GM19328 (cell line): ENCODE data around the gene TIGD1.
"Not testable (repeated sequence)": the region's sequence is repeated elsewhere in the genome, so short reads cannot be mapped to it uniquely, and the experiment has no call there.

Experiments
- ATAC-seq: cut with Tn5 transposase; IDR thresholded peaks from one replicate; pipeline ENCODE4 v1.9.1; 2021; ENCODE audit warnings: mild to moderate bottlenecking, moderate library complexity; ENCODE audit not compliant: unreplicated experiment

TIGD1 gene

GRCh38 chr2:232571026-232571474 lies 20.7 kb upstream of the TIGD1 start:
- no peak for ATAC-seq

- ATAC-seq, result not testable (repeated sequence)
Observed at GRCh38 chr2:232570481-232570880, 20.1 kb upstream of the TIGD1 start.

- ATAC-seq, result no peak
Observed at GRCh38 chr2:232569541-232569940, 19.2 kb upstream of the TIGD1 start.

GRCh38 chr2:232568161-232568560 lies 17.8 kb upstream of the TIGD1 start:
- no peak for ATAC-seq

GRCh38 chr2:232567721-232568120 lies 17.4 kb upstream of the TIGD1 start:
- no peak for ATAC-seq

- ATAC-seq, result no peak
Observed at GRCh38 chr2:232563580-232563979, 13.2 kb upstream of the TIGD1 start.

- ATAC-seq, result no peak
Observed at GRCh38 chr2:232562515-232563151, 12.3 kb upstream of the TIGD1 start.

- no peak for ATAC-seq
Observed at GRCh38 chr2:232556426-232556825, 6.1 kb upstream of the TIGD1 start.

- no peak for ATAC-seq
Observed at GRCh38 chr2:232551776-232552175, 1.4 kb upstream of the TIGD1 start.

- ATAC-seq, result no peak
Observed at GRCh38 chr2:232551250-232551638, 887 bp upstream of the TIGD1 start.

- peak; percentile 15 for ATAC-seq
Observed at GRCh38 chr2:232549655-232550353, 553 bp downstream of the TIGD1 start.

GRCh38 chr2:232547991-232548390 lies 2.4 kb downstream of the TIGD1 start:
- ATAC-seq, result no peak

GRCh38 chr2:232545511-232546375 lies 4.6 kb downstream of the TIGD1 start:
- no peak for ATAC-seq

- no peak for ATAC-seq
Observed at GRCh38 chr2:232544674-232545073, 5.7 kb downstream of the TIGD1 start.

GRCh38 chr2:232543928-232544631 lies 6.3 kb downstream of the TIGD1 start:
- no peak for ATAC-seq

GRCh38 chr2:232543491-232543890 lies 6.9 kb downstream of the TIGD1 start:
- no peak for ATAC-seq

GRCh38 chr2:232542715-232543467 lies 7.5 kb downstream of the TIGD1 start:
- no peak for ATAC-seq

GRCh38 chr2:232541961-232542714 lies 8.2 kb downstream of the TIGD1 start:
- no peak for ATAC-seq

GRCh38 chr2:232541195-232541960 lies 9.0 kb downstream of the TIGD1 start:
- ATAC-seq, result no peak
